Heart left ventricle (tissue), 16 donors: ENCODE data around the gene C4BPA. TPM values are rescaled to one million over a fixed set of nuclear protein-coding genes. Genes with fewer than 3 reads are reported as not detected.

Experiments
- ATAC-seq, 4 donors: fragments of 200-7000 bp; cut with Tn5 transposase; one replicate each; pipeline ENCODE4 v1.9.1; 2020 to 2022; ENCODE audit warnings: moderate library complexity in 4 of 4, mild to moderate bottlenecking in 3 of 4, moderate number of reproducible peaks in 1 of 4
- DNase-seq, 5 donors: peaks; one replicate each; pipeline ENCODE4 v3.0.0-alpha.2; 2020
- H3K27ac ChIP-seq, 12 donors: fragments of 200-600 bp; sonication (generic) in 4 of 12; one replicate each; pipeline versions ENCODE4 v1.5.0 to v1.8.0; 2016 to 2022; ENCODE audit warnings: mild to moderate bottlenecking in 2 of 12
- H3K27me3 ChIP-seq, 9 donors: fragments of 200-600 bp; sonication (generic) in 2 of 9; one replicate each; pipeline versions ENCODE4 v1.5.1 to v1.8.0; 2016 to 2022; ENCODE audit warnings: mild to moderate bottlenecking in 3 of 9
- H3K36me3 ChIP-seq, 9 donors: fragments of 200-600 bp; sonication (generic) in 2 of 9; one replicate each; pipeline versions ENCODE4 v1.5.0 to v1.8.0; 2018 to 2022; ENCODE audit warnings: mild to moderate bottlenecking in 2 of 9
- H3K4me1 ChIP-seq, 12 donors: fragments of 200-600 bp; sonication (generic) in 4 of 12; one replicate each; pipeline versions ENCODE4 v1.5.0 to v1.8.0; 2016 to 2022; ENCODE audit warnings: mild to moderate bottlenecking in 3 of 12
- H3K4me3 ChIP-seq, 12 donors: fragments of 200-600 bp; sonication (generic) in 4 of 12; one replicate each; pipeline versions ENCODE4 v1.5.0 to v1.8.0; 2017 to 2022; ENCODE audit warnings: mild to moderate bottlenecking in 9 of 12, moderate library complexity in 4 of 12
- H3K9me3 ChIP-seq, 12 donors: fragments of 200-600 bp; sonication (generic) in 4 of 12; one replicate each; pipeline versions ENCODE4 v1.5.0 to v1.8.0; 2016 to 2022; ENCODE audit warnings: mild to moderate bottlenecking in 1 of 12
- CTCF ChIP-seq, 12 donors: fragments of 200-600 bp; sonication (generic) in 4 of 12; IDR thresholded peaks; one replicate each; pipeline versions ENCODE4 v1.5.0 to v1.8.0; 2018 to 2022; ENCODE audit warnings: antibody characterized with exemption in 12 of 12, mild to moderate bottlenecking in 5 of 12
- POLR2A ChIP-seq, 2 donors: fragments of 450-650 bp; IDR thresholded peaks; one replicate each; pipeline ENCODE4 v1.6.1; 2017; ENCODE audit warnings: antibody characterized with exemption in 2 of 2, mild to moderate bottlenecking in 2 of 2, moderate library complexity in 2 of 2
- WGBS, 4 donors: extraction: QIAGEN DNeasy Blood & Tissue Kit in 2 of 4; methylation state at CpG; one replicate each; pipeline versions ENCODE4 v1.1.5 to v1.1.7; 2013 to 2018; 5-methylcytosine and 5-hydroxymethylcytosine counted together
- intact Hi-C, 10 donors: fragments of 100-400 bp; cut with DNase I; formaldehyde crosslinking; loops; one replicate each; pipeline versions ENCODE4 v1.11.1 to v1.14.2; 2022
- polyA plus RNA-seq, 2 donors: library from polyadenylated mRNA; stranded (reverse); fragments of 200-250 nt; gene quantifications; one replicate each; pipeline ENCODE4 v1.2.3, GENCODE V29; 2013
- total RNA-seq, 9 donors: library from RNA; depleted of rRNA in 2 of 9; stranded (reverse); fragments of >200 nt in 2 of 9; fragmentation: NEBNext Ultra II Directional in 3 of 9; extraction: Animal tissue kit (Norgen Biotek cat#: 25700) in 3 of 9; gene quantifications; one replicate each; pipeline versions ENCODE4 v1.1.0 to v1.2.4, GENCODE V29; 2016 to 2023
- donor health status: ischemic (EF 13 %, LVEDD 7.1; RV severe dilation, severe dysfunction).
- donor health status: healthy with polysubstance abuse.
- donor health status: DM: no; HTN: yes; CAD: no.
- donor health status: DM: no; HTN: no; CAD: no.
- donor health status: ischemic (EF 25% LVEDD 6.9; RV normal size, moderate dysfunction).
- donor health status: ischemic (EF 25% LVEDD 5.7; RV mildly dilated, moderate dysfunction).
- donor health status: healthy.
- donor health status: DM: yes; HTN: yes; CAD: no.
- donor health status: ischemic (EF 35%, LVEDD 5.7; RV mildly dilated, moderate dysfunction).
- donor health status: nonischemic (EF 11% LVEDD 7.7; RV severe dilation, severe dysfunction).
- donor health status: DM: yes; HTN: yes; CAD: no.
- donor health status: PGD.
- donor health status: ischemic (EF 29% LVEDD 5.4; RV normal size, mild dysfunction).
- donor health status: nonischemic (EF 23%, LVEDD 6.1; RV moderate dilation, normal function).

The C4BPA gene
- total and polyA plus RNA-seq, 11 donors, result 0.03 TPM; not detected in 10

GRCh38 chr1:207156826-207157225 is 52.8 kb downstream of the C4BPA start:
- H3K4me1 ChIP-seq, result peaks cover 0 to 21% (median 0%) of the 10 kb centered on the region in 12 donors
- TF ChIP-seq POLR2A (IDR thresholded peaks at IDR 0.05), result no peak
- TF ChIP-seq CTCF (IDR thresholded peaks at IDR 0.05), result no peak
- intact Hi-C loops, result no loop called here
- ATAC-seq (no peak), DNase-seq (no peak)
- no peaks in the 10 kb centered on the region for H3K36me3 ChIP-seq
- H3K9me3 ChIP-seq, result peaks cover 0 to 15% (median 6%) of the 10 kb centered on the region in 12 donors
- 83 to 91% (median 89%) methylated on average over 5 of the region's 5 CpGs for WGBS, 4 donors
- H3K27ac ChIP-seq, result no peak overlapping the region
- no peak overlapping the region for H3K4me3 ChIP-seq
- H3K27me3 ChIP-seq, result no peaks in the 10 kb centered on the region

- WGBS, 4 donors, result 88 to 100% (median 98%) methylated on average over 1 of the region's 1 CpG
Measured at GRCh38 chr1:207164086-207164485, 60.1 kb downstream of the C4BPA start.

GRCh38 chr1:207172321-207172720 is 68.3 kb downstream of the C4BPA start:
- WGBS, 4 donors, result 61 to 67% (median 65%) methylated on average over 2 of the region's 2 CpGs
- H3K36me3 ChIP-seq, result no peaks in the 10 kb centered on the region
- H3K4me3 ChIP-seq, result no peak overlapping the region
- peak overlapping the region in 1 of 12 donors; percentile 76 for H3K27ac ChIP-seq
- H3K27me3 ChIP-seq, result no peaks in the 10 kb centered on the region
- intact Hi-C loops, result no loop called here
- no peaks in the 10 kb centered on the region for H3K9me3 ChIP-seq
- H3K4me1 ChIP-seq, result peaks cover 0 to 9% (median 0%) of the 10 kb centered on the region in 12 donors
- DNase-seq (no peak), ATAC-seq (no peak)
- TF ChIP-seq POLR2A (IDR thresholded peaks at IDR 0.05) (no peak), CTCF (IDR thresholded peaks at IDR 0.05) (no peak)

More at GRCh38 chr1:207164086-207164485, 60.1 kb downstream of the C4BPA start:
- Histone ChIP-seq H3K9me3 (peaks cover 0 to 7% (median 0%) of the 10 kb centered on the region in 12 donors), H3K36me3 (no peaks in the 10 kb centered on the region), H3K4me1 (no peaks in the 10 kb centered on the region), H3K27me3 (no peaks in the 10 kb centered on the region), H3K4me3 (no peak overlapping the region), H3K27ac (no peak overlapping the region)
- TF ChIP-seq POLR2A (IDR thresholded peaks at IDR 0.05), result no peak
- TF ChIP-seq CTCF (IDR thresholded peaks at IDR 0.05), result no peak
- intact Hi-C loops, result no loop called here
- DNase-seq (no peak), ATAC-seq (no peak)

- intact Hi-C loops, result no loop called here
- 92 to 97% (median 95%) methylated on average over 4 of the region's 4 CpGs for WGBS, 4 donors
- no peaks in the 10 kb centered on the region for H3K27me3 ChIP-seq
Measured at GRCh38 chr1:207172885-207173284, 68.9 kb downstream of the C4BPA start.

More at GRCh38 chr1:207172885-207173284, 68.9 kb downstream of the C4BPA start:
- no peak for DNase-seq
- no peak overlapping the region for H3K4me3 ChIP-seq
- TF ChIP-seq CTCF (IDR thresholded peaks at IDR 0.05) (no peak), POLR2A (IDR thresholded peaks at IDR 0.05) (no peak)
- peak overlapping the region in 1 of 12 donors; percentile 76 for H3K27ac ChIP-seq
- H3K9me3 ChIP-seq, result no peaks in the 10 kb centered on the region
- H3K36me3 ChIP-seq, result no peaks in the 10 kb centered on the region
- ATAC-seq, result no peak
- H3K4me1 ChIP-seq, result peaks cover 0 to 9% (median 0%) of the 10 kb centered on the region in 12 donors
